ENCODE results near the gene NAPG. TPM values are rescaled to one million over a fixed set of nuclear protein-coding genes. Genes with fewer than 3 reads are reported as not detected.

The NAPG gene
- total RNA-seq, 1 donor from 2014 or later, result 31.2 TPM

DNA sequence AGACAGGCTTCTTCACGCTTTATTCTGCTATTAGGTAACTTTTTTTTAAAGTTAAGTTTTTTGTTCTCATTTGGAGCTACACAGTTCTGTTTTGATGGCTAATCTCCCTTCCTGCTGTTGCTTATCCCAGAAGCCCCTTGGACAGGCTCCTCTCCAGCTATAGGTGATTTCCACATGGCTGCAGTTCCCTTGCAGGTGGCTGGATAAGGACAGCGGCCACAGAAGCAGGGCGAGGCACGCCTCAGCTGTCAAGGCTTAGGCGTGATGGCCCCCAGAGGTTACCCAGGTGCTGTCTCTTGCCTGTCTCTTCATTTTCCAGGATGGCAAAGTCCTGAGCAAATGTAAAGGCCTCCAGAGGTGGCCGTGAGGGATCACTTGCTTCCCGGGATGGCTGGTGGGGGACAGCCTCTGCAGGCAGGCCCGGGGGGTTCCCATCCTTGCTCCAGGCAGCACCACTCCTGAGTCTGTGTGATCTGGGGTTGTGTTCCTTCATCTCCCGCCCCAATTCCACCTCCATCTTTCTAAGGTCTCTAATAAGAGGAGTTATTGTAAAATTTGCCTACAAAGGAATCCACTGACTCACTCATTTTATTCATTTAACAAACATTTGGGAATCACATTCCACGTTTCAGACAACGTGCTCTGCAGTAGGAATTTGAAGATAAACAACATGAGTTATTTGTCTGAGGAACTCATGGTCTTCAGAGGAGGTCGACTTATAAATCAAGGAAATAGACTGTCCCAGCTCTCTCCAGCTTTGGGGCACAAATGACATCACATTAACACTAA lies 53.4 kb downstream of the NAPG start:
- TF ChIP-seq, protein P1, sequence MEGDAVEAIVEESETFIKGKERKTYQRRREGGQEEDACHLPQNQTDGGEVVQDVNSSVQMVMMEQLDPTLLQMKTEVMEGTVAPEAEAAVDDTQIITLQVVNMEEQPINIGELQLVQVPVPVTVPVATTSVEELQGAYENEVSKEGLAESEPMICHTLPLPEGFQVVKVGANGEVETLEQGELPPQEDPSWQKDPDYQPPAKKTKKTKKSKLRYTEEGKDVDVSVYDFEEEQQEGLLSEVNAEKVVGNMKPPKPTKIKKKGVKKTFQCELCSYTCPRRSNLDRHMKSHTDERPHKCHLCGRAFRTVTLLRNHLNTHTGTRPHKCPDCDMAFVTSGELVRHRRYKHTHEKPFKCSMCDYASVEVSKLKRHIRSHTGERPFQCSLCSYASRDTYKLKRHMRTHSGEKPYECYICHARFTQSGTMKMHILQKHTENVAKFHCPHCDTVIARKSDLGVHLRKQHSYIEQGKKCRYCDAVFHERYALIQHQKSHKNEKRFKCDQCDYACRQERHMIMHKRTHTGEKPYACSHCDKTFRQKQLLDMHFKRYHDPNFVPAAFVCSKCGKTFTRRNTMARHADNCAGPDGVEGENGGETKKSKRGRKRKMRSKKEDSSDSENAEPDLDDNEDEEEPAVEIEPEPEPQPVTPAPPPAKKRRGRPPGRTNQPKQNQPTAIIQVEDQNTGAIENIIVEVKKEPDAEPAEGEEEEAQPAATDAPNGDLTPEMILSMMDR (IDR thresholded peaks at IDR 0.05; ENCODE audit: borderline replicate concordance), result no peak
- Histone ChIP-seq H3K27ac (replicated peaks) (no peak overlapping the region), H3K9me3 (replicated peaks) (no peaks in the 10 kb centered on the region), H3K4me3 (no peak overlapping the region), H3K27me3 (ENCODE audit: low read depth) (no peaks in the 10 kb centered on the region), H3K4me1 (no peaks in the 10 kb centered on the region), H3K36me3 (no peaks in the 10 kb centered on the region)
- intact Hi-C loops (cut with micrococcal nuclease), result no loop called here
- DNase-seq, result no peak

DNA sequence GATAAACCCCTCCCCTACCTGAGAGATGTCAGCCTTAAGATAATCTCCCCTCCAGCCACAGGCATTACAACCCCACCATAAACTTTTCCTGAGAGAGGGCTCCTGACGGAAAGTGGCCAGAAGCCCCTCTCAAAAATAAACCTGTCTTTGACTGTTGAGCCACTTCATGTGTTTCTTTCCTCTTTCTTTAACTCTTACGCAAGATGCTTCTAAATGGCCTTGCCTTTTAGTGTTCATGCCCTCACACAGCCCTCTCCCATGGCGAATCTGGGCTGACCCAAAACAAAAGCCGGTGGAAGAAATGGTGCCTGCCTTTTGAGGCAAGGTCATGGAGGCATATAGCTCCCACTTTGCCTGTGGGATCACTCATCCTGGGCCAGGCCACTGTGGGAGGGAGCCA lies 54.4 kb downstream of the NAPG start:
- intact Hi-C loops (cut with micrococcal nuclease), result no loop called here
- H3K36me3 ChIP-seq, result no peaks in the 10 kb centered on the region
- no peaks in the 10 kb centered on the region for H3K9me3 ChIP-seq (replicated peaks)
- DNase-seq, result no peak
- no peaks in the 10 kb centered on the region for H3K4me1 ChIP-seq
- TF ChIP-seq, protein P1 (IDR thresholded peaks at IDR 0.05; ENCODE audit: borderline replicate concordance), result no peak
- H3K27ac ChIP-seq (replicated peaks), result no peak overlapping the region
- H3K27me3 ChIP-seq (ENCODE audit: low read depth), result no peaks in the 10 kb centered on the region
- H3K4me3 ChIP-seq, result no peak overlapping the region

DNA sequence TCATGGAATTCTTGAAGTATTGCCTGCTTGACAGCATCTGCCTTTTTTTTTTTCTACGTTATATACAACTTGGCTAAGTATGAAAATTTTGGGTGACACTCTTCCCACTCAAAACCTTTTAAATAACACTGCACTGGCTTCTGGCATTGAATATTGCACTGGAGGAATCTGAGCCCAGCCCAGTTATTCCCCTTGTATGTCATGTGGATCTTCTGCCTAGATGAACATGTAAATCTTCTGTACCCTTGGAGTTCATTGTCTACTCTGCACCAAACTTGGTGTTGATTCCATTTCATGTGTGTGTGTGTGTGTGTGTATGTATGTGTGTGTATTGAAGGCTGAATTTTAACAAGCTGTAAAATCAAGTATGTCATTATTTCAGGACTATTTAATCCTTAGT lies 59.4 kb downstream of the NAPG start:
- no peak for DNase-seq
- intact Hi-C loops (cut with micrococcal nuclease), result no loop called here
- Histone ChIP-seq H3K9me3 (replicated peaks) (no peaks in the 10 kb centered on the region), H3K27ac (replicated peaks) (no peak overlapping the region), H3K36me3 (no peaks in the 10 kb centered on the region), H3K4me3 (no peak overlapping the region), H3K27me3 (ENCODE audit: low read depth) (no peaks in the 10 kb centered on the region), H3K4me1 (no peaks in the 10 kb centered on the region)
- TF ChIP-seq, protein P1 (IDR thresholded peaks at IDR 0.05; ENCODE audit: borderline replicate concordance), result no peak

DNA sequence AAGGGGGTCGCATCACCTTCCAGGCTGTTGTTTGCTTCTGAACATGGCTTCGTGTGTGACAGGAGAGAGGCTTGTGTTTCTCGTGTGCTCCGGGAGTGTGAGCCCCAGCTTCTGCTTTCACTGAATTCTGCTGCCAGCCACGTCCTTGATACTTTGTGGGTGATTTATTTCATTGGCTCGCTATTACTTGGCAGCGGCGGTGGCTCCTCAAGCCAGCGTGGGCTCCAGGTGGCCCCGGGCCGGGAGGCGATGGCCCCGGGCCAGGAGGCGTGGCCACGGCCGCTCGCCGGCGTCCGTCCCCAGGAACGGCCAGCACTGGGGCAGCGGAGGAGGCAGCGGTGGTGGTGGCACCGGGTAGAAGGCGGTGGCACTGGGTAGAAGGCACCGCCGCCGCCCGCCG lies 63.1 kb downstream of the NAPG start:
- no peaks in the 10 kb centered on the region for H3K4me1 ChIP-seq
- no peaks in the 10 kb centered on the region for H3K27me3 ChIP-seq (ENCODE audit: low read depth)
- intact Hi-C loops (cut with micrococcal nuclease), result no loop called here
- no peak overlapping the region for H3K4me3 ChIP-seq
- no peaks in the 10 kb centered on the region for H3K9me3 ChIP-seq (replicated peaks)
- H3K27ac ChIP-seq (replicated peaks), result no peak overlapping the region
- TF ChIP-seq, protein P1 (IDR thresholded peaks at IDR 0.05; ENCODE audit: borderline replicate concordance), result no peak
- no peaks in the 10 kb centered on the region for H3K36me3 ChIP-seq
- no peak for DNase-seq

DNA sequence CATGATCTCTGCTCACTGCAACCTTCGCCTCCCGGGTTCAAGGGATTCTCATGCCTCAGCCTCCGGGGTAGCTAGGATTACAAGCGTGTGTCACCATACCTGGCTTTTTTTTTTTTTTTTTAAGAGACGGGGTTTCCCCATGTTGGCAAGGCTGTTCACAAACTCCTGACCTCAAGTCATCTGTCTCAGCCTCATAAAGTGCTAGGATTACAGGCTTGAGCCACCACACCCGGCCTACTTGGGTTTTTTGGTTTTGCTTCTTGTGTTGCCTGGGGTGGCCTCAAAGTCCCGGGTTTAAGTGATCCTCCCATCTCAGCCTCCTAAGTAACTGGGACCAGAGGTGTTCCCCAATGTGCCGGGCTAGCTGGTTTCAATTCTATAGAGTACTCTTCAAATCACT lies 64.6 kb downstream of the NAPG start:
- TF ChIP-seq, protein P1 (IDR thresholded peaks at IDR 0.05; ENCODE audit: borderline replicate concordance), result no peak
- Histone ChIP-seq H3K4me3 (no peak overlapping the region), H3K4me1 (no peaks in the 10 kb centered on the region), H3K27ac (replicated peaks) (no peak overlapping the region), H3K27me3 (ENCODE audit: low read depth) (no peaks in the 10 kb centered on the region), H3K36me3 (no peaks in the 10 kb centered on the region), H3K9me3 (replicated peaks) (no peaks in the 10 kb centered on the region)
- intact Hi-C loops (cut with micrococcal nuclease), result no loop called here
- no peak for DNase-seq

All from left ventricle myocardium inferior (tissue), 1 donor.